ENCODE results near the gene HOXA6. TPM values are rescaled to one million over a fixed set of nuclear protein-coding genes. Genes with fewer than 3 reads are reported as not detected.

The HOXA6 gene
- total RNA-seq, 1 donor from 2014 or later: 15.8 TPM

GRCh38 chr7:27132214-27132613 lies 15.4 kb downstream of the HOXA6 start:
- no peak for ATAC-seq

GRCh38 chr7:27131390-27131819 lies 16.2 kb downstream of the HOXA6 start:
- no peak for ATAC-seq
- no peak for DNase-seq (ENCODE audit: low spot score)
- intact Hi-C loops (cut with DNase I): no loop called here

More at GRCh38 chr7:27132214-27132613, 15.4 kb downstream of the HOXA6 start:
- intact Hi-C loops (cut with DNase I): no loop called here
- DNase-seq (ENCODE audit: low spot score): no peak

- ATAC-seq: peak; percentile 97
- intact Hi-C loops (cut with DNase I): no loop called here
- peak; percentile 96 for DNase-seq (ENCODE audit: low spot score)
These were observed 16.8 kb downstream of the HOXA6 start, which contains the start of gene HOXA4 for GRCh38 chr7:27130540-27131389. Gene HOXA4 (minus strand): TSS chr7:27130757. CDS start chr7:27130733, 24 bp downstream.

GRCh38 chr7:27129729-27130539 lies 17.6 kb downstream of the HOXA6 start:
- intact Hi-C loops (cut with DNase I): no loop called here
- no peak for ATAC-seq
- DNase-seq (ENCODE audit: low spot score): peak; percentile 65

- DNase-seq (ENCODE audit: low spot score): peak; percentile 60
- intact Hi-C loops (cut with DNase I): no loop called here
- no peak for ATAC-seq
These were observed 18.5 kb downstream of the HOXA6 start for GRCh38 chr7:27128776-27129728.

- intact Hi-C loops (cut with DNase I): no loop called here
- ATAC-seq (no peak), DNase-seq (ENCODE audit: low spot score) (no peak)
These were observed 19.5 kb downstream of the HOXA6 start for GRCh38 chr7:27128034-27128433.

- intact Hi-C loops (cut with DNase I): no loop called here
- DNase-seq (ENCODE audit: low spot score): no peak
- no peak for ATAC-seq
These were observed 20.8 kb downstream of the HOXA6 start for GRCh38 chr7:27126596-27127327.

GRCh38 chr7:27125986-27126394 lies 21.6 kb downstream of the HOXA6 start:
- intact Hi-C loops (cut with DNase I): no loop called here
- no peak for DNase-seq (ENCODE audit: low spot score)
- no peak for ATAC-seq

- intact Hi-C loops (cut with DNase I): no loop called here
- DNase-seq (ENCODE audit: low spot score) (no peak), ATAC-seq (no peak)
These were observed 22.5 kb downstream of the HOXA6 start for GRCh38 chr7:27124902-27125689.

GRCh38 chr7:27124096-27124901 lies 23.3 kb downstream of the HOXA6 start:
- intact Hi-C loops (cut with DNase I): no loop called here
- peak; percentile 6 for ATAC-seq
- peak; percentile 61 for DNase-seq (ENCODE audit: low spot score)

- DNase-seq (ENCODE audit: low spot score) (peak; percentile 56), ATAC-seq (peak; percentile 4)
- intact Hi-C loops (cut with DNase I): no loop called here
These were observed 24.0 kb downstream of the HOXA6 start for GRCh38 chr7:27123477-27124053.

GRCh38 chr7:27123007-27123476 lies 24.5 kb downstream of the HOXA6 start:
- DNase-seq (ENCODE audit: low spot score) (peak; percentile 54), ATAC-seq (peak; percentile 68)
- intact Hi-C loops (cut with DNase I): no loop called here

- peak; percentile 48 for ATAC-seq
- DNase-seq (ENCODE audit: low spot score): peak; percentile 59
- intact Hi-C loops (cut with DNase I): no loop called here
These were observed 25.3 kb downstream of the HOXA6 start for GRCh38 chr7:27122077-27122910.

- DNase-seq (ENCODE audit: low spot score): no peak
- ATAC-seq: no peak
- intact Hi-C loops (cut with DNase I): no loop called here
These were observed 25.9 kb downstream of the HOXA6 start for GRCh38 chr7:27121684-27122076.

GRCh38 chr7:27119412-27119911 lies 28.1 kb downstream of the HOXA6 start:
- intact Hi-C loops (cut with DNase I): no loop called here
- no peak for DNase-seq (ENCODE audit: low spot score)
- no peak for ATAC-seq

Measured in sciatic nerve (tissue), 2 donors.